Myometrial cell (primary cell): ENCODE data around the gene ABLIM2. TPM values are rescaled to one million over a fixed set of nuclear protein-coding genes. Genes with fewer than 3 reads are reported as not detected.

Source experiments
- total RNA-seq: library from RNA; depleted of rRNA; stranded (reverse); fragments of >200 nt; gene quantifications from 2 replicates; pipeline ENCODE4 v1.2.3, GENCODE V29; 2015

ABLIM2 gene
- not detected in 2 replicates for total RNA-seq

GRCh38 chr4:8158710-8159536 is at the start of gene ABLIM2:
TSS of gene ABLIM2 (minus strand) at chr4:8158813. CDS start at chr4:8158689, 124 bp downstream.

DNA sequence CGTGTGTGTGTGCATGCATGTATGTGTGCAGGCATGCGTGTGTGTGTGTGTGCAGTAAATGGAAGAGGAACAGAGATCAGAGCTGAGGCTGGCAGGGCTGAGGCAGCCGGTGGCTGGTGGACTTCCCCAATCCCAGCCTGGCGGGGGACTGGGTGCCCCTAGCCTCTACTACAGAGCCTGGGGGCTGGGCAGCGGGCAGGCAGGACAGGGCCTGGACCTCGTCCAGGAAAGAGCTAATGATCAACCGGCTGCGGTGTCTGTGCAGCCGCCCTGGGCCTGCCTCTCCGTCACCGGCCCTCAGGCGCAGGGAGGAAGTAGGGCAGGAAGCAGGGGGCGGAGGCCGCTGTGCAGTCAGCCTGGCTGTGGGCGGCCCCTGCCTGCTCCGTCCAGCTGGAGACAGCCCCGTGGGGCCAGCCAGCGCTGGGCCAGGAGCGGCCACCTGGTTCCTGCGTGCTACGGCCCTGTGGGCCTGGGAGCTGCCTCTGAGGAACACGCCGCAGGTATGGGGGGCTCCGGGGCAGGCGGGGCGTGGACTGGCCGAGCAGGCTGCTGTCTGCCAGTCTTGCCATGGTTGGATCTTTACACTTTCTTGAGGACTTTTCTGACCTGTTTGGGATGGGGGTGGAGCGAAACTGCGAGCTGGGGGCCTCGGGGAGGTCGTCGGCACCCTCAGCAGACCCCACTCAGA is 40.4 kb upstream of the ABLIM2 start, which contains the start of gene SH3TC1:
TSS of gene SH3TC1 (plus strand) at position 385 of the 688 bp plus-strand sequence. CDS start 5,905 bp downstream, outside the sequence.

DNA sequence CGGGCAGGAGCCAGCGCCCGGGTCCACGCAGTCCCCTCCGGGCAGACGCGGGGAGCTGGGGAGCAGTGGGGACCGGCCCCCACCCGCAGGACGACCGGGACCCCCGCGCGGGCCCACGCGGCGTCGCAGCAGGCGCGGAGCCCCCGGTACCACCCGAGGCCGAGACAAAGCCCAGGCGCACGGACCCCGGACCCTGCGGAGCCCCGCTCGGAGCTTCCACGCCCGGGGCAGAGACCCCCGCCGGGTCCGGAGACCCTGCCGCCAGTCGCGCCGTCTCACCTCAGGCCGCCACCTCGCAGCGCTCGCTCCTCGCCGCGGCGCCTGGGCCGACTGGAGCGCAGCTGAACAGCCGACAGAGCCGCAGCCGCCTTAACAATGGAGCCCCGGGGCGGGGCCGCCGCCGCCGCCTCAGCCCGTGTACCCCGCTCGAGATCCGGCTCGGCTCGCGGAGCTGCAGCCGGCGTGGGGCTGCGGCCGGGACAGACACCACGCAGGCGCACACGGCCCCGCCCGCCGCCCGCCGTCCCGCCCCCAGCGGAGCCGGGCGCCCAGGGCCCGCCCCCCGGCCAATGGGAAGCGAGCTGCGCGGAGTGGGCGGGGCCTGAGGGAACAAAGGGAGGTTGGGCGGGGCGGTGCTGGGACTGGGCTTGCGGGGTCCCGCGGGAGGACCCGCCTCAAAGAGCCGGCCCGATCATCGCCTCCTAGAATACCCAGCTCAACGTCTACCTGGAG is 219.1 kb downstream of the ABLIM2 start, which contains the start of gene AFAP1:
TSS of gene AFAP1 (minus strand) at position 485 of the 732 bp plus-strand sequence. CDS start 67,783 bp downstream, outside the sequence.

Other genes starting within 250 kb of the ABLIM2 start
- 53.3 and 53.7 TPM in 2 replicates for gene AFAP1, start 219.0 kb downstream of the ABLIM2 start, total RNA-seq
- 6.7 and 8.1 TPM in 2 replicates for gene SH3TC1, start 40.5 kb upstream of the ABLIM2 start, total RNA-seq
- gene HTRA3, start 110.9 kb upstream of the ABLIM2 start, total RNA-seq: 0.35 and 0.86 TPM in 2 replicates